Right atrium auricular region (tissue), 2 donors: Measurements from ENCODE around the gene TNS4. TPM values are rescaled to one million over a fixed set of nuclear protein-coding genes. Genes with fewer than 3 reads are reported as not detected.

Experiments
- DNase-seq: peaks from one replicate; pipeline ENCODE4 v3.0.0-alpha.2; 2019; ENCODE audit warnings: low spot score
- H3K27ac ChIP-seq, 2 donors: fragments of 200-600 bp; sonication (generic); 1 replicate in 1 of 2; 2 replicates in 1 of 2; pipeline ENCODE4 v1.5.1; 2016 to 2019
- H3K27me3 ChIP-seq, 2 donors: fragments of 200-600 bp; sonication (generic); one replicate each; pipeline versions ENCODE4 v1.5.1 to v1.6.0; 2017 to 2019
- H3K36me3 ChIP-seq: fragments of 200-600 bp; sonication (generic); one replicate; pipeline ENCODE4 v1.5.1; 2016
- H3K4me1 ChIP-seq, 2 donors: fragments of 200-600 bp; sonication (generic); one replicate each; pipeline versions ENCODE4 v1.5.1 to v1.6.0; 2017 to 2019
- H3K4me3 ChIP-seq, 2 donors: fragments of 200-600 bp; sonication (generic); 1 replicate in 1 of 2; 2 replicates in 1 of 2; pipeline ENCODE4 v1.5.1; 2017 to 2019; ENCODE audit warnings: mild to moderate bottlenecking in 1 of 2, moderate library complexity in 1 of 2
- H3K9me3 ChIP-seq, 2 donors: fragments of 200-600 bp; sonication (generic); one replicate each; pipeline ENCODE4 v1.5.1; 2019
- CTCF ChIP-seq, 2 donors: fragments of 200-600 bp; sonication (generic); IDR thresholded peaks; one replicate each; pipeline ENCODE4 v1.5.1; 2019; ENCODE audit warnings: antibody characterized with exemption in 2 of 2
- total RNA-seq, 2 donors: library from RNA; depleted of rRNA; stranded (reverse); fragments of >200 nt; gene quantifications; one replicate each; pipeline ENCODE4 v1.1.0, GENCODE V29; 2016

The TNS4 gene
- total RNA-seq, 2 donors from 2014 or later, result not detected

GRCh38 chr17:40490289-40490853 is 11.1 kb downstream of the TNS4 start:
- no peak overlapping the region for H3K27ac ChIP-seq
- no peaks in the 10 kb centered on the region for H3K9me3 ChIP-seq
- H3K4me1 ChIP-seq, result peaks cover 0 to 8% of the 10 kb centered on the region in 2 donors
- peak; percentile 82 for DNase-seq
- no peaks in the 10 kb centered on the region for H3K36me3 ChIP-seq
- H3K4me3 ChIP-seq, result no peak overlapping the region
- TF ChIP-seq CTCF (IDR thresholded peaks at IDR 0.05), result no peak
- no peaks in the 10 kb centered on the region for H3K27me3 ChIP-seq

GRCh38 chr17:40487371-40488020 is 13.9 kb downstream of the TNS4 start:
- Histone ChIP-seq H3K27me3 (no peaks in the 10 kb centered on the region), H3K36me3 (no peaks in the 10 kb centered on the region), H3K27ac (no peak overlapping the region), H3K9me3 (no peaks in the 10 kb centered on the region), H3K4me1 (peaks cover 0 to 8% of the 10 kb centered on the region in 2 donors), H3K4me3 (no peak overlapping the region)
- TF ChIP-seq CTCF (IDR thresholded peaks at IDR 0.05), result no peak
- DNase-seq, result no peak

DNA sequence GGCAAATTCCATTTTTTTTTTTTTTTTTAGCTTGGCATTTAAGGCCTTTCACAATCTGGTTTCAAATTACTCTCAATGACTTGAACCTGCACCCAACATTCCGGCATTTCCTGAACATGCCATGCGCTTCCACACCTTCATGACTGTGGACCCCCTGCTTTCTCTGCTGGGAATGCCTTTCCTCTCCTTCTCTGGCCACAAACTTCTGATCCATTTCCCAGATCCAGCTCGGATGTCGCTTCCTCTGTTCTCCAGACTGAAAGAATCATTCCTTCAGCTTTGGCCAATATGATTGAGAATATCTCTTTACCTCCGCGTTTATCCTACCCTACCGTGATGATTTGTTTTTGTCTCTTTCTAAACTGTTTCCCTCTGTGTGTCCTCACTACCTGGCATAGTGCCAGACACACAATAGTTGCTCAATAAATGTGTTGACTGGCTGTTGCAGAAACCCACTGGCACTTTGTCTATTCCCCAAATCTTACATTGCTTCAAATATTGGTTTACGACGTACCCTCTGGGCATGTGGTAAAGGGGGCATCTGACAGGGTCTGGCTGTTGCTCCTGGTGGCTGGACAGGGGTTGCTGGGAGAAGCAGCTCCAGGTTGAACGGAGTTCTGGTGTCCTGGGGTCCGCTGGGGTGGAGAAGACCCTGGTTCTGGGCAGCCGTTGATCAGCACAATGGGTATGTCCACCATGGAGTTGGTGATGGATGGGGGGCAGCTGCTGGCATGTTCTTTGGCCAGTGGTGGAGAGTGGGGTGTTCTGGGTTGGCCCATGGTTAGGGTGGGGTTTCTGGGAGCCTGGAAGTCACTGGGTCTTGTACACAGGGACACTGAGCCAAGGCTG is 14.7 kb downstream of the TNS4 start:
- H3K4me3 ChIP-seq, result no peak overlapping the region
- TF ChIP-seq CTCF (IDR thresholded peaks at IDR 0.05), result no peak
- H3K27ac ChIP-seq, result peak overlapping the region; percentile 0 to 62
- H3K4me1 ChIP-seq, result peaks cover 0 to 8% of the 10 kb centered on the region in 2 donors
- no peak for DNase-seq
- H3K36me3 ChIP-seq, result no peaks in the 10 kb centered on the region
- H3K9me3 ChIP-seq, result no peaks in the 10 kb centered on the region
- H3K27me3 ChIP-seq, result no peaks in the 10 kb centered on the region

GRCh38 chr17:40485851-40486521 is 15.4 kb downstream of the TNS4 start:
- Histone ChIP-seq H3K9me3 (no peaks in the 10 kb centered on the region), H3K4me1 (peaks cover 0 to 9% of the 10 kb centered on the region in 2 donors), H3K36me3 (no peaks in the 10 kb centered on the region), H3K4me3 (no peak overlapping the region), H3K27ac (peak overlapping the region; percentile 0 to 62), H3K27me3 (no peaks in the 10 kb centered on the region)
- peak; percentile 85 for DNase-seq
- TF ChIP-seq CTCF (IDR thresholded peaks at IDR 0.05), result no peak

- no peak for TF ChIP-seq CTCF (IDR thresholded peaks at IDR 0.05)
- Histone ChIP-seq H3K4me3 (no peak overlapping the region), H3K27me3 (no peaks in the 10 kb centered on the region), H3K27ac (peak overlapping the region in 1 of 2 donors; percentile 62), H3K4me1 (peaks cover 0 to 10% of the 10 kb centered on the region in 2 donors), H3K36me3 (no peaks in the 10 kb centered on the region), H3K9me3 (no peaks in the 10 kb centered on the region)
- no peak for DNase-seq
Measured at GRCh38 chr17:40484973-40485530, 16.4 kb downstream of the TNS4 start.
